ENCODE data around the gene CLECL1. TPM values are rescaled to one million over a fixed set of nuclear protein-coding genes. Genes with fewer than 3 reads are reported as not detected.

CLECL1 gene
- total RNA-seq, 2 experiments from 2014 or later, result 1.7 to 1.9 TPM

DNA sequence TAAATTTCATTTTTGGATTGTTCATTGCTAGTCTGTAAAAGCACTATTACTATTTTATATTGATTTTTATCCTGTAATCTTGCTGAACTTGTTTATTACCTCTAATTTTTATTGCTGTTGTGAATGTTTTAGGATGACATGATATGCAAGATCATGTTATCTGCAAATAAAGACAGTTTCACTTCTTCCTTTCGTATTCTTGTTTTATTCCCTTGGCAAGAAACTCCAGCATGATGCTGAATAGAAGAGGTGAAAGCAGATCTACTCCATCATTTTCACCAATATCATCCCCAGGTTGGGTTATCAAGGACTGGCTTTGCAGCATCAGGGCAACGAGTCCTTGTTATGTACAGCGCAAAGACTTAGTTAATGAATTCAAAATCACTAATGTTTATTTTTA lies 2.7 kb upstream of the CLECL1 start:
- CTCF ChIA-PET, result interaction anchor here (0.6 kb wide), 1 partner anchor 62 kb away, joined by 3 read pairs; no protein-coding TSS in a partner anchor
- Mint-ChIP-seq H3K36me3 (ENCODE audit: low read depth) (peaks cover 3% of the 10 kb centered on the region), H3K27me3 (ENCODE audit: low read depth) (no peaks in the 10 kb centered on the region), H3K4me3 (no peak overlapping the region), H3K27ac (no peak overlapping the region), H3K9me3 (peaks cover 3% of the 10 kb centered on the region), H3K4me1 (ENCODE audit: low read depth) (peaks cover 67% of the 10 kb centered on the region)
- intact Hi-C loops (cut with micrococcal nuclease), result no loop called here
- DNase-seq, result no peak

DNA sequence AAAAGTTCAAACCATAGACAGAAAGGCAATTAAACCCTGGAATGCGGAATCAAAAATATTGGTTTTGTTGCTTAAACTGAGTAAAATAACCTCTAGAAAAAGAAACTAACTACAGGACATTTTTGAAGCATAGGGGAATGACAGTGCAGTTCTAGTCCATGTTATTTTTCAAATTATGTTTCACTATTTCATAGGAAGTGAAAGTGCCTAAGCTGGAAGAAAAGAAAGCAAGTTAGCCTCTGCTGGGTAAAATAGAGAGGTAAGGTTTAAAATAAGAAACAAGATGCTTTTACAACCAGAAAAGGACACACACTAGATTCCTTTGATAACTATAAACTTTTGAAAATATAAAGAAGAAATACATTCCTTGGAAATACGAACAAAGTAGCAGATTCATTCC lies 1.1 kb downstream of the CLECL1 start:
- Mint-ChIP-seq H3K36me3 (ENCODE audit: low read depth) (no peaks in the 10 kb centered on the region), H3K27me3 (ENCODE audit: low read depth) (no peaks in the 10 kb centered on the region), H3K4me1 (ENCODE audit: low read depth) (peaks cover 44% of the 10 kb centered on the region), H3K4me3 (peak overlapping the region; percentile 43), H3K27ac (no peak overlapping the region), H3K9me3 (peaks cover 3% of the 10 kb centered on the region)
- CTCF ChIA-PET, result interaction anchor here (2.2 to 2.8 kb wide), 2 partner anchors 11 kb away, joined by 10 to 15 read pairs; no protein-coding TSS in a partner anchor
- no peak for DNase-seq
- intact Hi-C loops (cut with micrococcal nuclease), result loop anchor here (2.0 kb wide), 2 partner anchors 25 to 487 kb away; no protein-coding TSS in a partner anchor

DNA sequence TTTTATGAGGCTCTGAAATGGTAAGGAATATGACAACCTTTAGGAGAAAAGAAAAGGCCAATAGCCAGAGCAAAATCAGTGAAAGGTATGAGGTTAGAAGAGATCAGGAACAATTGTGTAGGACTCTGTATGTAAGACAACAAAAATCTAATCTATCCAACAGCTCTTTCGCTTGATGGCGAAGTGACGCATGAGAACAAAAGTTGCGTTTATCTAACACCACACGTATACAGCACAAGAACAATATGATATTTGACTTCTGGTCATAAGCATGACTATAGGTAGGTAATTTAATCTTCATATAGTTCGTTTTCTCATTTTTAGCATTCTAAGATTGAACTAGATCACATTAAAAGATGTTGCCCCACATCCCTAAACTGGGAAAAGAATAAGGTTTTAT lies 1.5 kb downstream of the CLECL1 start:
- no peaks in the 10 kb centered on the region for H3K27me3 Mint-ChIP-seq (ENCODE audit: low read depth)
- H3K4me3 Mint-ChIP-seq, result peak overlapping the region; percentile 43
- intact Hi-C loops (cut with micrococcal nuclease), result no loop called here
- DNase-seq, result no peak
- H3K36me3 Mint-ChIP-seq (ENCODE audit: low read depth), result no peaks in the 10 kb centered on the region
- H3K4me1 Mint-ChIP-seq (ENCODE audit: low read depth), result peaks cover 41% of the 10 kb centered on the region
- H3K27ac Mint-ChIP-seq, result peak overlapping the region; percentile 12
- CTCF ChIA-PET, result interaction anchor here (2.8 kb wide), 1 partner anchor 11 kb away, joined by 15 read pairs; no protein-coding TSS in a partner anchor
- peaks cover 3% of the 10 kb centered on the region for H3K9me3 Mint-ChIP-seq

DNA sequence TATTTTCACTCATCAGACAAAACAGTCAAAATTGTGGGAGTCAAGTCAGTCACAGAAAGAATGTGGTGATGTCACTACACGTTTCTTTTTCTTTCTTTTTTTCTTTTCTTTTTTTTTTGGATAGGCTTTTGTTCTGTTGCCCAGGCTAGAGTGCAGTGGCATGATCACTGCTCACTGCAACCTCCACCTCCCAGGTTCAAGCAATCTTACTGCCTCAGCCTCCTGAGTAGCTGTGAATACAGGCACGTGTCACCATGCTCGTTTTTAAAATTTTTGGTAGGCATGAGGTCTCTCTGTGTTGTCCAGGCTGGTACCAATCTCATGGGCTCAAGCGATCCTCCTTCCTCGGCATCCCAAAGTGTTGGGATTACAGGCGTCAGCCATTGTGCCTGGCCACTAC lies 2.3 kb downstream of the CLECL1 start:
- CTCF ChIA-PET, result interaction anchor here (0.9 to 2.8 kb wide), 4 partner anchors 12 to 96 kb away, joined by 3 to 15 read pairs (median 5); no protein-coding TSS in a partner anchor
- H3K4me1 Mint-ChIP-seq (ENCODE audit: low read depth), result peaks cover 39% of the 10 kb centered on the region

DNA sequence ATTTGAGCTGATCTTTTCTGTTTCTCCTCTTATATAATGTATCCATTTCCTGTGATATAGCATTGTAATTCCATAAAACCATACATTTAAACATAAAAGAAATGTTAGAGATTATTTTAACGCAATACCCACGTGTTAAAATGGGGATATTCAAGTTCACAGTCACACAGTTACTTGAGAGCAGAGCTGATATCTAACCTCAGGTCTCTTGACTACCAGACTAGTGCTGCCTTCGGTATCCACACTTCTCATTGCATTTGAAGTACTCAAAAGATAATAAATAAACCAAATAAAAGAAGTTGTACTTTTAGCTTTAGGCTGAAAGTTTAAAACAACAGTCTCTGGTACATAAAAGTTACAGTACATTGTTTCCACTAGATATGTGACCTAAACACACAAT lies 2.9 kb downstream of the CLECL1 start:
- Mint-ChIP-seq H3K9me3 (no peaks in the 10 kb centered on the region), H3K4me3 (no peak overlapping the region), H3K4me1 (ENCODE audit: low read depth) (peaks cover 39% of the 10 kb centered on the region), H3K27ac (no peak overlapping the region), H3K36me3 (ENCODE audit: low read depth) (no peaks in the 10 kb centered on the region), H3K27me3 (ENCODE audit: low read depth) (no peaks in the 10 kb centered on the region)
- CTCF ChIA-PET, result interaction anchor here (0.9 to 2.8 kb wide), 6 partner anchors 12 to 96 kb away, joined by 3 to 15 read pairs (median 4); no protein-coding TSS in a partner anchor
- no peak for DNase-seq
- intact Hi-C loops (cut with micrococcal nuclease), result no loop called here

More for the DNA sequence above, 2.3 kb downstream of the CLECL1 start:
- no peak for DNase-seq
- no peaks in the 10 kb centered on the region for H3K36me3 Mint-ChIP-seq (ENCODE audit: low read depth)
- H3K9me3 Mint-ChIP-seq, result peaks cover under 1% of the 10 kb centered on the region
- H3K27me3 Mint-ChIP-seq (ENCODE audit: low read depth), result no peaks in the 10 kb centered on the region
- intact Hi-C loops (cut with micrococcal nuclease), result no loop called here
- peak overlapping the region; percentile 36 for H3K4me3 Mint-ChIP-seq
- peak overlapping the region; percentile 36 for H3K27ac Mint-ChIP-seq

DNA sequence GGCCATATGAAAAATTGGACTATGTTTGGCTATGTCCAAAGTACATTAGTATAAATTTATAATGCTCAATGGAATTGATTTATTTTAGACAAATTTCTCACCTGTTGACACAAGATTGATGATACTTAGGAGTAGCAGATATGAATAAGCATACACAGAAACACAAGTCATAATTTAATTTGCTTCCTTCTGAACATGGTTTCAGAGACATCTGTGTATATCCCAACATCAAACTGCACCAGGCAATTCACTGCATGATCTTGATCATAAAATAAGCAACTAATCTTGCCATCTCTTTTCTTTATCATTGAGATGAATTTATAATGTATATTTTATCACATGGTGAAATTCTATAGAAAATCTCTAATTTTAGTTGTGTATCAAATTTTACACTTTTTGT lies 3.8 kb downstream of the CLECL1 start:
- H3K27ac Mint-ChIP-seq, result no peak overlapping the region
- DNase-seq, result no peak
- H3K9me3 Mint-ChIP-seq, result no peaks in the 10 kb centered on the region
- H3K4me3 Mint-ChIP-seq, result no peak overlapping the region
- H3K4me1 Mint-ChIP-seq (ENCODE audit: low read depth), result peaks cover 39% of the 10 kb centered on the region
- no peaks in the 10 kb centered on the region for H3K36me3 Mint-ChIP-seq (ENCODE audit: low read depth)
- CTCF ChIA-PET, result interaction anchor here (0.6 to 2.8 kb wide), 4 partner anchors 13 to 96 kb away, joined by 3 to 15 read pairs (median 5); no protein-coding TSS in a partner anchor
- intact Hi-C loops (cut with micrococcal nuclease), result no loop called here
- H3K27me3 Mint-ChIP-seq (ENCODE audit: low read depth), result no peaks in the 10 kb centered on the region

DNA sequence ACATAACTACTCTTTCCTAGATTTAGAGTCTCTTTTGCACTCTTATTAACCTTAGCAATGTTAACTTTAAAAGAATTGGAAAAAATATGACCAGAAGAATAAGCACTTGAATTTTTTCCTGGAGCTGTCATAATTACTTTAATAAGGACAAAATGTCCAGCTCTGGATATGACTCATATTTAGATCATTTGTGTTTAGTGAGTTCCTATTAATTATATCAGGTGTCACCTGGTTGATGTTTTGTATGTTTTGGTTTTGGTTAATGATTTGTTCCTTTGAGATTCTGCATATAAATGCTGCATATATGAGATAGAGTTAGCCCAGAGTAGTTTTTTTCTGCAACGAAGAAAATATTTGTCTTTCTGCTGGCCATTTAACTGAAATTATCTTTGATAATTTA lies 5.1 kb downstream of the CLECL1 start:
- CTCF ChIA-PET, result no interaction called here
- Mint-ChIP-seq H3K4me1 (ENCODE audit: low read depth) (peaks cover 32% of the 10 kb centered on the region), H3K9me3 (no peaks in the 10 kb centered on the region), H3K4me3 (no peak overlapping the region), H3K27me3 (ENCODE audit: low read depth) (peaks cover 4% of the 10 kb centered on the region), H3K27ac (no peak overlapping the region), H3K36me3 (ENCODE audit: low read depth) (no peaks in the 10 kb centered on the region)
- no peak for DNase-seq
- intact Hi-C loops (cut with micrococcal nuclease), result no loop called here

DNA sequence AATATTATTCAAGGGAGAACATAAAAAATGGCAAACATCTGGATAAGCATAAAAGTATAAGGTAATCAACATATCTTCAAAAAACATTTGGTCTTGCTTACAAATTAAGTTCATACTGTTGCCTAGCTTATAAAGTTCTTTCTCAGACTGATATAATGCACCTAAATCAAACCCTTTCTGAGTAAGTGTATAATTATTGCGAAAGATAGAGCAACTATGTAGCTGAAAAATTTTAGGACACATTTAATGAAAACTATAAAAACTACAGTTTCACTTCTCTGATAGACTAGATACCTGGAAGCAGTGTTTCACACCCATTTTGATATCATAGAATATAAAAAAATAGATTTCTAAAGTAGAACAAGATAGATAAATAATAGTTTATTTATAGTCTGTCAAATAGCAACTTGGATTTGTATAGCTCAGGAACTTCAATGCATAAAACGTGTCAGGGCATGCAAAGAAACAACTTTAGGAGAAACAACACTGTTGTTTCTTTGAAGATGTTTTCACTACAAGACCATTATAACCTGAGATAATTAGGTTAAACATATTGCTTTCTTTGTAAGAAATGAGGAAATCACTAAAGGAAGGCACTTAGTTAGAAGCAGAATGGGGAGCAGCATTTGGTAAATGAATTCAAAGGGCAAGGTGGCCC lies 7.6 kb downstream of the CLECL1 start:
- no peak for DNase-seq
- peaks cover 4% of the 10 kb centered on the region for H3K27me3 Mint-ChIP-seq (ENCODE audit: low read depth)
- CTCF ChIA-PET, result interaction anchor here (0.6 to 2.3 kb wide), 5 partner anchors 14 to 92 kb away, joined by 4 to 11 read pairs (median 5); no protein-coding TSS in a partner anchor
- H3K9me3 Mint-ChIP-seq, result no peaks in the 10 kb centered on the region
- H3K36me3 Mint-ChIP-seq (ENCODE audit: low read depth), result no peaks in the 10 kb centered on the region
- H3K4me3 Mint-ChIP-seq, result no peak overlapping the region
- H3K4me1 Mint-ChIP-seq (ENCODE audit: low read depth), result peaks cover 28% of the 10 kb centered on the region
- intact Hi-C loops (cut with micrococcal nuclease), result no loop called here
- no peak overlapping the region for H3K27ac Mint-ChIP-seq

DNA sequence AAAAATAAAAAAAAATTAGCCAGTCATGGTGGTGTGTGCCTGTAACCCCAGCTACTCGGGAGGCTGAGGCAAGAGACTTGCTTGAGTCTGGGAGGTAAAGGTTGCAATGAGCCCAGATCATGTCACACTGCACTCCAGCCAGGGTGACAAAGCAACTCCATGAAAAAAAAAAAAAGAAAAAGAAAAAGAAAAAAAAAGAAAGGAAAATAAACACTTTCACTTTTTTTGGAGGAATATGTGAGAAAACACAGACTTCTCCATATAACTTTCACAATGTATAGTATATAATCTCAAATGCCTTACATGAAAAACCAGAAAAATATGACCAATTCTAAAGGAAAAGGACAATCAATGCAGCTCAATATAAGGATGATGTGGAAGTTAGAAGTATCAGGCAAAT lies 8.9 kb downstream of the CLECL1 start:
- Mint-ChIP-seq H3K4me1 (ENCODE audit: low read depth) (peaks cover 29% of the 10 kb centered on the region), H3K27ac (no peak overlapping the region)
- intact Hi-C loops (cut with micrococcal nuclease), result no loop called here

DNA sequence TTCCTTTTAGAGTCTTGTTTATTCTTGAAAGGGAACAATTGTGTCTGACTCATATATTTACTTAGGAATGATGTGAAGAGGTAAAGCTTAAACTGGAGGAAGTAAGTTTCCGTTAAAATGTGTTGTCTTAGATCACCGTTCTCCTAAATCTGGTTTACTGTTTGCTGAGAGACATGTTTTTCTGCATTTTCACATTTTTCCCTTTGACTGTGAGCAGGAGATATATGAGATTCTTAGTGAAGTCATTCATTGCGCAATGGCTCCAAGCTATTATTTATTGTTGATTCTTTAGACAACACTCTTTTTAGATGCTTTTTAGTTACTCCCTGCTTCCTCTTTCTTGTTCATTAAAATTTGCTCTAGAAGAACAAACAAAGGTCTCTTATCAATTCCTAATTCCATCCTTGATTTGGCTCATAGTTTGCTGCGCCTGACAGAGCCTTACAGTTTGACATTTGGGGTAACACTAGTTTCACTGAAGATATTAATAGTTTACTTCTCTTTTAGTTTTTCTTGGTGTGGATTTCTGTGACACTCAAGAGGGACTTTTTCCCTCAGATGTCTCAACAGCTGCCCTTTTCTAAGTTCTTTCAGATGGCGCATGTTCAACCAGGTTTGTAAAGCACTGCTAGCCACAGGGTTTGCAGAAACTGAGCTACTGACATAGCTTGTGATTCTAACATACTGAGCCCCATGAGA lies 11.4 kb downstream of the CLECL1 start:
- Mint-ChIP-seq H3K4me3 (no peak overlapping the region), H3K36me3 (ENCODE audit: low read depth) (no peaks in the 10 kb centered on the region), H3K9me3 (no peaks in the 10 kb centered on the region), H3K27me3 (ENCODE audit: low read depth) (peaks cover 4% of the 10 kb centered on the region), H3K4me1 (ENCODE audit: low read depth) (peaks cover 29% of the 10 kb centered on the region), H3K27ac (no peak overlapping the region)
- no peak for DNase-seq
- intact Hi-C loops (cut with micrococcal nuclease), result no loop called here
- CTCF ChIA-PET, result interaction anchor here (1.9 kb wide), 1 partner anchor 13 kb away, joined by 12 read pairs; no protein-coding TSS in a partner anchor

More for the DNA sequence above, 8.9 kb downstream of the CLECL1 start:
- no peak for DNase-seq
- Mint-ChIP-seq H3K9me3 (no peaks in the 10 kb centered on the region), H3K36me3 (ENCODE audit: low read depth) (no peaks in the 10 kb centered on the region), H3K4me3 (no peak overlapping the region), H3K27me3 (ENCODE audit: low read depth) (peaks cover 4% of the 10 kb centered on the region)
- CTCF ChIA-PET, result interaction anchor here (0.7 to 2.3 kb wide), 4 partner anchors 13 to 90 kb away, joined by 5 to 11 read pairs (median 6); no protein-coding TSS in a partner anchor

DNA sequence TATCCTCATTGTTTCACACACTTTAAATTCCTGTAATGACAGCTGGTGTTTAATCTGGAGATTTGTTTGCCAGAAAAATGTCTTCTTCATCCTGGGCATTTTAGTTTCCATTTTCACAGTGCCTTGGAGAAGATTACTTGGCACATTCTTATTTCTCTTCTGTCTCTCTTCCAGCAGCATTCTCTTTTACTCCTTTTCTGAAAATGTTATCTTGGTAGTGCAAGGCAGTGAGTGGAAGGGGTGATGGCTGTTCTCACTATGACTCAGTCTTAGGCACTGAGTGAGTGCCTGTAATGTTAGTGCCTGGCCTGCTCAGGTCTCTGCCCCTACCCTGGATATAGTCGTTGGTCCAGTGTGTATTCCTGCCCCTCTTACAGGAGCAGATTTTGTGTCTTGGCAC lies 13.1 kb downstream of the CLECL1 start:
- no peaks in the 10 kb centered on the region for H3K36me3 Mint-ChIP-seq (ENCODE audit: low read depth)
- CTCF ChIA-PET, result interaction anchor here (2.9 kb wide), 1 partner anchor 12 kb away, joined by 10 read pairs; no protein-coding TSS in a partner anchor
- H3K9me3 Mint-ChIP-seq, result no peaks in the 10 kb centered on the region
- no peak overlapping the region for H3K4me3 Mint-ChIP-seq
- H3K27ac Mint-ChIP-seq, result no peak overlapping the region
- no peak for DNase-seq
- intact Hi-C loops (cut with micrococcal nuclease), result no loop called here
- H3K27me3 Mint-ChIP-seq (ENCODE audit: low read depth), result peaks cover 4% of the 10 kb centered on the region
- peaks cover 38% of the 10 kb centered on the region for H3K4me1 Mint-ChIP-seq (ENCODE audit: low read depth)

DNA sequence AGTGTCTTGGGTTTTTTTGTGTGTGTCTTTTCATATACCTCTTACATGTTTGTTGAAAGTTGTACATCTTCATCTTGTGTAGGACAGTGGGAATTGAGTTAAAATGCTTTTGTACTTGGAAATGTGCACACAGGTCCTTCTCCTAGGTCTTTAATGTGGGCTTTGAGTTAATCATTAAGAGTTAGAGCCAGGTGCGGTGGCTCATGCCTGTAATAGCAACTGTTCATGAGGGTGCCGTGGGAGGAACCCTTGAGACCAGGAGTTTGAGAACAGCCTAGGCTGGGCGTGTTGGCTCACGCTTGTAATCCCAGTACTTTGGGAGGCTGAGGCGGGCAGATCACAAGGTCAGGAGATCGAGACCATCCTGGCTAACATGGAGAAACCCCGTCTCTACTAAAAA lies 13.9 kb downstream of the CLECL1 start:
- Mint-ChIP-seq H3K9me3 (no peaks in the 10 kb centered on the region), H3K4me3 (no peak overlapping the region), H3K27me3 (ENCODE audit: low read depth) (peaks cover 4% of the 10 kb centered on the region), H3K4me1 (ENCODE audit: low read depth) (peaks cover 36% of the 10 kb centered on the region), H3K27ac (no peak overlapping the region), H3K36me3 (ENCODE audit: low read depth) (no peaks in the 10 kb centered on the region)
- DNase-seq, result no peak
- intact Hi-C loops (cut with micrococcal nuclease), result no loop called here
- CTCF ChIA-PET, result interaction anchor here (2.9 kb wide), 1 partner anchor 11 kb away, joined by 10 read pairs; no protein-coding TSS in a partner anchor
